GM23338 (cell line): ENCODE measurements around the gene IMMP2L. TPM values are rescaled to one million over a fixed set of nuclear protein-coding genes. Genes with fewer than 3 reads are reported as not detected.

ENCODE experiments used
- ATAC-seq: fragments of 200-7000 bp; cut with Tn5 transposase; 3 replicates; pipeline ENCODE4 v1.9.1; 2020
- DNase-seq: peaks from one replicate; pipeline ENCODE4 v3.0.0-alpha.2; 2015; ENCODE audit warnings: low spot score
- H2AFZ ChIP-seq: fragments of 200-600 bp; sonication (generic); 2 replicates; pipeline ENCODE4 v1.8.0; 2016; ENCODE audit warnings: antibody characterized with exemption, mild to moderate bottlenecking, moderate library complexity
- H3F3A ChIP-seq: fragments of 200-600 bp; sonication (generic); replicated peaks from 2 replicates; pipeline ENCODE4 v1.8.0; 2017; ENCODE audit warnings: antibody characterized with exemption, mixed run types, low read depth
- H3K27ac ChIP-seq: fragments of 200-600 bp; sonication (generic); 2 replicates; pipeline ENCODE4 v1.6.1; 2016; ENCODE audit warnings: low read depth
- H3K27me3 ChIP-seq: fragments of 200-600 bp; sonication (generic); 2 replicates; pipeline ENCODE4 v1.8.0; 2016; ENCODE audit warnings: mild to moderate bottlenecking, mixed run types, moderate library complexity; ENCODE audit not compliant: insufficient read depth
- H3K36me3 ChIP-seq: fragments of 200-600 bp; sonication (generic); 2 replicates; pipeline ENCODE4 v1.8.0; 2016; ENCODE audit warnings: mild to moderate bottlenecking; ENCODE audit not compliant: insufficient read depth
- H3K4me1 ChIP-seq: fragments of 200-600 bp; sonication (generic); 2 replicates; pipeline ENCODE4 v1.8.0; 2016; ENCODE audit warnings: mild to moderate bottlenecking, moderate library complexity; ENCODE audit not compliant: insufficient read depth
- H3K4me2 ChIP-seq: fragments of 200-600 bp; sonication (generic); 2 replicates; pipeline ENCODE4 v1.7.1; 2017; ENCODE audit warnings: mixed run types
- H3K4me3 ChIP-seq: fragments of 200-600 bp; sonication (generic); 2 replicates; pipeline ENCODE4 v1.6.1; 2016; ENCODE audit warnings: mixed run types
- H3K79me2 ChIP-seq: fragments of 200-600 bp; sonication (generic); replicated peaks from 2 replicates; pipeline ENCODE4 v1.8.0; 2017; ENCODE audit warnings: mild to moderate bottlenecking; ENCODE audit not compliant: insufficient read depth
- H3K9me2 ChIP-seq: fragments of 200-600 bp; sonication (generic); 2 replicates; pipeline ENCODE4 v1.8.0; 2017; ENCODE audit not compliant: insufficient read depth
- H4K20me1 ChIP-seq: fragments of 200-600 bp; sonication (generic); replicated peaks from 2 replicates; pipeline ENCODE4 v1.8.0; 2017; ENCODE audit warnings: mild to moderate bottlenecking; ENCODE audit not compliant: insufficient read depth
- H3K27ac Mint-ChIP-seq: 2 replicates; pipeline ENCODE4 v1.8.0; 2020; ENCODE audit warnings: inconsistent platforms, mild to moderate bottlenecking, moderate library complexity, mixed read lengths
- H3K27me3 Mint-ChIP-seq: 3 replicates; pipeline ENCODE4 v1.8.0; 2022; ENCODE audit warnings: low read depth, mild to moderate bottlenecking, moderate library complexity, mixed read lengths, inconsistent platforms; ENCODE audit not compliant: insufficient read depth, poor library complexity
- H3K36me3 Mint-ChIP-seq: 3 replicates; pipeline ENCODE4 v1.8.0; 2021; ENCODE audit warnings: low read depth, mild to moderate bottlenecking, inconsistent platforms, moderate library complexity, mixed read lengths
- H3K4me1 Mint-ChIP-seq: 3 replicates; pipeline ENCODE4 v1.8.0; 2020; ENCODE audit warnings: mild to moderate bottlenecking, inconsistent platforms, mixed read lengths
- H3K4me3 Mint-ChIP-seq: 3 replicates; pipeline ENCODE4 v1.8.0; 2021; ENCODE audit warnings: moderate library complexity, mild to moderate bottlenecking, inconsistent platforms, mixed read lengths
- H3K9me3 Mint-ChIP-seq: 3 replicates; pipeline ENCODE4 v1.8.0; 2020; ENCODE audit warnings: moderate library complexity, mild to moderate bottlenecking, inconsistent platforms, mixed read lengths
- EZH2phosphoT487 ChIP-seq: fragments of 200-600 bp; sonication (generic); IDR thresholded peaks from one replicate; pipeline ENCODE4 v1.8.1; 2018; ENCODE audit warnings: antibody characterized with exemption; ENCODE audit not compliant: unreplicated experiment
- JUNB ChIP-seq: IDR thresholded peaks from one replicate; pipeline ENCODE4 v1.6.1; 2016; ENCODE audit warnings: antibody characterized with exemption; ENCODE audit not compliant: unreplicated experiment
- NANOG ChIP-seq: IDR thresholded peaks from 2 replicates; pipeline ENCODE4 v1.6.1; 2016; ENCODE audit warnings: antibody characterized with exemption, borderline replicate concordance
- POLR2AphosphoS5 ChIP-seq: IDR thresholded peaks from 2 replicates; pipeline ENCODE4 v1.6.1; 2016; ENCODE audit warnings: antibody characterized with exemption, low read depth
- STAT1 ChIP-seq: IDR thresholded peaks from one replicate; pipeline ENCODE4 v1.6.1; 2016; ENCODE audit warnings: antibody characterized with exemption; ENCODE audit not compliant: unreplicated experiment
- ZNF114 ChIP-seq: fragments of 250-450 bp; sonication (Bioruptor Pico); IDR thresholded peaks from 2 replicates; pipeline ENCODE4 v1.5.0; 2020; ENCODE audit warnings: mild to moderate bottlenecking, moderate library complexity
- ZNF331 ChIP-seq: fragments of 250-450 bp; sonication (Bioruptor Pico); IDR thresholded peaks from 2 replicates; pipeline ENCODE4 v1.5.0; 2020; ENCODE audit warnings: low read depth, mild to moderate bottlenecking, moderate library complexity
- ZNF462 ChIP-seq: fragments of 250-450 bp; sonication (Bioruptor Pico); IDR thresholded peaks from 2 replicates; pipeline ENCODE4 v1.5.0; 2020; ENCODE audit warnings: mild to moderate bottlenecking, moderate library complexity
- polyA plus RNA-seq: library from polyadenylated mRNA; unstranded; fragments of >200 nt; fragmentation: Nextera tagmentation; extraction: Ambion mirVana; gene quantifications from 2 replicates; pipeline ENCODE4 v1.2.1, GENCODE V29; 2016
- total RNA-seq: library from RNA; depleted of rRNA; stranded (reverse); fragments of >200 nt; shearing (Covaris generic); gene quantifications from 2 replicates; pipeline ENCODE4 v1.2.3, GENCODE V29; 2014
- TF ChIP-seq, protein P1 (sequence below): IDR thresholded peaks from 2 replicates; pipeline ENCODE4 v1.6.1; 2016; ENCODE audit warnings: antibody characterized with exemption
- TF ChIP-seq, protein P2 (sequence below), 2 experiments: fragments of 200-600 bp in 1 of 2; sonication (generic) in 1 of 2; conservative IDR thresholded peaks; 2 replicates each; pipeline versions ENCODE4 v1.5.1 to v1.6.1; 2016 to 2017; ENCODE audit warnings: antibody characterized with exemption in 2 of 2, low read depth in 2 of 2, mild to moderate bottlenecking in 2 of 2, moderate library complexity in 1 of 2

The IMMP2L gene
- total and polyA plus RNA-seq, 2 experiments from 2014 or later, result 7.3 to 14.0 TPM

GRCh38 chr7:110803602-110804143 is 758.6 kb downstream of the IMMP2L start (continued):
- TF ChIP-seq ZNF462 (CRISPR knock-in tag) (no peak), JUNB (no peak), EZH2phosphoT487 (no peak), ZNF114 (CRISPR knock-in tag) (no peak), ZNF331 (CRISPR knock-in tag) (no peak), POLR2AphosphoS5 (no peak)
- TF ChIP-seq, protein P1, sequence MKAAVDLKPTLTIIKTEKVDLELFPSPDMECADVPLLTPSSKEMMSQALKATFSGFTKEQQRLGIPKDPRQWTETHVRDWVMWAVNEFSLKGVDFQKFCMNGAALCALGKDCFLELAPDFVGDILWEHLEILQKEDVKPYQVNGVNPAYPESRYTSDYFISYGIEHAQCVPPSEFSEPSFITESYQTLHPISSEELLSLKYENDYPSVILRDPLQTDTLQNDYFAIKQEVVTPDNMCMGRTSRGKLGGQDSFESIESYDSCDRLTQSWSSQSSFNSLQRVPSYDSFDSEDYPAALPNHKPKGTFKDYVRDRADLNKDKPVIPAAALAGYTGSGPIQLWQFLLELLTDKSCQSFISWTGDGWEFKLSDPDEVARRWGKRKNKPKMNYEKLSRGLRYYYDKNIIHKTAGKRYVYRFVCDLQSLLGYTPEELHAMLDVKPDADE, result no peak

GRCh38 chr7:110801502-110801901 is 760.8 kb downstream of the IMMP2L start:
- Histone ChIP-seq H3K4me3 (no peak overlapping the region), H3F3A (no peaks in the 10 kb centered on the region), H3K4me1 (no peaks in the 10 kb centered on the region), H3K79me2 (no peaks in the 10 kb centered on the region), H2AFZ (no peak overlapping the region), H3K36me3 (no peaks in the 10 kb centered on the region), H3K4me2 (no peak overlapping the region), H4K20me1 (no peaks in the 10 kb centered on the region), H3K27ac (no peak overlapping the region), H3K27me3 (no peaks in the 10 kb centered on the region), H3K9me2 (peaks cover 4% of the 10 kb centered on the region)
- no peaks in the 10 kb centered on the region for H3K27me3 Mint-ChIP-seq
- no peak for DNase-seq
- H3K4me3 Mint-ChIP-seq, result no peak overlapping the region
- H3K36me3 Mint-ChIP-seq, result no peaks in the 10 kb centered on the region
- no peak for ATAC-seq
- no peaks in the 10 kb centered on the region for H3K9me3 Mint-ChIP-seq
- H3K27ac Mint-ChIP-seq, result no peak overlapping the region
- peaks cover 6% of the 10 kb centered on the region; the same call in 2 of the 3 replicates for H3K4me1 Mint-ChIP-seq
- TF ChIP-seq STAT1, result no peak
- TF ChIP-seq, protein P1, result no peak
- TF ChIP-seq NANOG, result no peak
- TF ChIP-seq, protein P2, sequence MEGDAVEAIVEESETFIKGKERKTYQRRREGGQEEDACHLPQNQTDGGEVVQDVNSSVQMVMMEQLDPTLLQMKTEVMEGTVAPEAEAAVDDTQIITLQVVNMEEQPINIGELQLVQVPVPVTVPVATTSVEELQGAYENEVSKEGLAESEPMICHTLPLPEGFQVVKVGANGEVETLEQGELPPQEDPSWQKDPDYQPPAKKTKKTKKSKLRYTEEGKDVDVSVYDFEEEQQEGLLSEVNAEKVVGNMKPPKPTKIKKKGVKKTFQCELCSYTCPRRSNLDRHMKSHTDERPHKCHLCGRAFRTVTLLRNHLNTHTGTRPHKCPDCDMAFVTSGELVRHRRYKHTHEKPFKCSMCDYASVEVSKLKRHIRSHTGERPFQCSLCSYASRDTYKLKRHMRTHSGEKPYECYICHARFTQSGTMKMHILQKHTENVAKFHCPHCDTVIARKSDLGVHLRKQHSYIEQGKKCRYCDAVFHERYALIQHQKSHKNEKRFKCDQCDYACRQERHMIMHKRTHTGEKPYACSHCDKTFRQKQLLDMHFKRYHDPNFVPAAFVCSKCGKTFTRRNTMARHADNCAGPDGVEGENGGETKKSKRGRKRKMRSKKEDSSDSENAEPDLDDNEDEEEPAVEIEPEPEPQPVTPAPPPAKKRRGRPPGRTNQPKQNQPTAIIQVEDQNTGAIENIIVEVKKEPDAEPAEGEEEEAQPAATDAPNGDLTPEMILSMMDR (conservative IDR thresholded peaks at IDR 0.05; ENCODE audit: low read depth in 2 of 2), result no peak
- no peak for TF ChIP-seq ZNF114 (CRISPR knock-in tag)
- no peak for TF ChIP-seq POLR2AphosphoS5
- no peak for TF ChIP-seq JUNB
- no peak for TF ChIP-seq EZH2phosphoT487
